Measurements from ENCODE around the gene B9D2. TPM values are rescaled to one million over a fixed set of nuclear protein-coding genes. Genes with fewer than 3 reads are reported as not detected.

Gene B9D2
- total and polyA plus RNA-seq, 2 experiments from 2014 or later, result 2.7 to 7.4 TPM

DNA sequence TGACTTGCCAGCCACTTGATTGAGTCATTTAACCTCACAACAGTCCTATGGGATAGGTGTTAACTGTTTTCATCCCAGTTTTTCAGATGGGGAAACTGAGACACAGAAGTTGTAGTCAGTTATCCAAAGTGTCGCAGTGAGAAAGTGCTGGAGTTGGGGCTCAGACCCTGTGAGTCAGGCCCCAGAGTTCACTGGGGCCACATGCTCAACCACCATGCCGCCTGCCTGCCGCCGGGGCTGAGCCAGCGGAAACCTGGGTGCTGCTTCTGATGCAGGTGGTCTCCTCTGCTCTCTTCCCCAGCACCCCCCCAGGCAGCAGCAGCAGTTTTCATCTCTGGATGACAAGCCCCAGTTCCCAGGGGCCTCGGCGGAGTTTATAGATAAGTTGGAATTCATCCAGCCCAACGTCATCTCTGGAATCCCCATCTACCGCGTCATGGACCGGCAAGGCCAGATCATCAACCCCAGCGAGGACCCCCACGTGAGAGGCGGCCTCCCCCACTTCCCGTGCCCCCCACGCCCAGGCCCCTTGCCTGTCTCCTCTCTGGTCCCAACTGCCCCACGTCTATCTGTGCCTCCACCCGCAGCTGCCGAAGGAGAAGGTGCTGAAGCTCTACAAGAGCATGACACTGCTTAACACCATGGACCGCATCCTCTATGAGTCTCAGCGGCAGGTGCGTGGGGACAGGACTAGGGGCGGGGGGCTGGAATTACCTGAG, 46.5 kb upstream of the B9D2 start:
- H4K20me1 ChIP-seq (replicated peaks; ENCODE audit: insufficient read depth), result no peaks in the 10 kb centered on the region
- H3K27me3 Mint-ChIP-seq (ENCODE audit: insufficient read depth, low read depth, poor library complexity), result peaks cover 9% of the 10 kb centered on the region
- ATAC-seq (no peak), DNase-seq (ENCODE audit: low spot score) (no peak)
- H3K36me3 ChIP-seq (ENCODE audit: insufficient read depth), result no peaks in the 10 kb centered on the region
- H3F3A ChIP-seq (replicated peaks; ENCODE audit: low read depth), result peaks cover 7% of the 10 kb centered on the region; the same call in 1 of the 2 replicates
- peak overlapping the region; percentile 39; the same call in 1 of the 2 replicates for H3K27ac Mint-ChIP-seq
- H3K27me3 ChIP-seq (ENCODE audit: insufficient read depth), result no peaks in the 10 kb centered on the region
- no peak overlapping the region for H3K4me3 ChIP-seq
- no peak overlapping the region for H3K27ac ChIP-seq (ENCODE audit: low read depth)
- no peaks in the 10 kb centered on the region for H3K9me2 ChIP-seq (ENCODE audit: insufficient read depth)
- no peak for TF ChIP-seq JUNB (IDR thresholded peaks at IDR 0.05; ENCODE audit: unreplicated experiment)
- TF ChIP-seq, protein P1, sequence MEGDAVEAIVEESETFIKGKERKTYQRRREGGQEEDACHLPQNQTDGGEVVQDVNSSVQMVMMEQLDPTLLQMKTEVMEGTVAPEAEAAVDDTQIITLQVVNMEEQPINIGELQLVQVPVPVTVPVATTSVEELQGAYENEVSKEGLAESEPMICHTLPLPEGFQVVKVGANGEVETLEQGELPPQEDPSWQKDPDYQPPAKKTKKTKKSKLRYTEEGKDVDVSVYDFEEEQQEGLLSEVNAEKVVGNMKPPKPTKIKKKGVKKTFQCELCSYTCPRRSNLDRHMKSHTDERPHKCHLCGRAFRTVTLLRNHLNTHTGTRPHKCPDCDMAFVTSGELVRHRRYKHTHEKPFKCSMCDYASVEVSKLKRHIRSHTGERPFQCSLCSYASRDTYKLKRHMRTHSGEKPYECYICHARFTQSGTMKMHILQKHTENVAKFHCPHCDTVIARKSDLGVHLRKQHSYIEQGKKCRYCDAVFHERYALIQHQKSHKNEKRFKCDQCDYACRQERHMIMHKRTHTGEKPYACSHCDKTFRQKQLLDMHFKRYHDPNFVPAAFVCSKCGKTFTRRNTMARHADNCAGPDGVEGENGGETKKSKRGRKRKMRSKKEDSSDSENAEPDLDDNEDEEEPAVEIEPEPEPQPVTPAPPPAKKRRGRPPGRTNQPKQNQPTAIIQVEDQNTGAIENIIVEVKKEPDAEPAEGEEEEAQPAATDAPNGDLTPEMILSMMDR (conservative IDR thresholded peaks at IDR 0.05; ENCODE audit: low read depth in 2 of 2), result no peak
- no peak for TF ChIP-seq ZNF114 (CRISPR knock-in tag; IDR thresholded peaks at IDR 0.05)
- TF ChIP-seq, protein P2, sequence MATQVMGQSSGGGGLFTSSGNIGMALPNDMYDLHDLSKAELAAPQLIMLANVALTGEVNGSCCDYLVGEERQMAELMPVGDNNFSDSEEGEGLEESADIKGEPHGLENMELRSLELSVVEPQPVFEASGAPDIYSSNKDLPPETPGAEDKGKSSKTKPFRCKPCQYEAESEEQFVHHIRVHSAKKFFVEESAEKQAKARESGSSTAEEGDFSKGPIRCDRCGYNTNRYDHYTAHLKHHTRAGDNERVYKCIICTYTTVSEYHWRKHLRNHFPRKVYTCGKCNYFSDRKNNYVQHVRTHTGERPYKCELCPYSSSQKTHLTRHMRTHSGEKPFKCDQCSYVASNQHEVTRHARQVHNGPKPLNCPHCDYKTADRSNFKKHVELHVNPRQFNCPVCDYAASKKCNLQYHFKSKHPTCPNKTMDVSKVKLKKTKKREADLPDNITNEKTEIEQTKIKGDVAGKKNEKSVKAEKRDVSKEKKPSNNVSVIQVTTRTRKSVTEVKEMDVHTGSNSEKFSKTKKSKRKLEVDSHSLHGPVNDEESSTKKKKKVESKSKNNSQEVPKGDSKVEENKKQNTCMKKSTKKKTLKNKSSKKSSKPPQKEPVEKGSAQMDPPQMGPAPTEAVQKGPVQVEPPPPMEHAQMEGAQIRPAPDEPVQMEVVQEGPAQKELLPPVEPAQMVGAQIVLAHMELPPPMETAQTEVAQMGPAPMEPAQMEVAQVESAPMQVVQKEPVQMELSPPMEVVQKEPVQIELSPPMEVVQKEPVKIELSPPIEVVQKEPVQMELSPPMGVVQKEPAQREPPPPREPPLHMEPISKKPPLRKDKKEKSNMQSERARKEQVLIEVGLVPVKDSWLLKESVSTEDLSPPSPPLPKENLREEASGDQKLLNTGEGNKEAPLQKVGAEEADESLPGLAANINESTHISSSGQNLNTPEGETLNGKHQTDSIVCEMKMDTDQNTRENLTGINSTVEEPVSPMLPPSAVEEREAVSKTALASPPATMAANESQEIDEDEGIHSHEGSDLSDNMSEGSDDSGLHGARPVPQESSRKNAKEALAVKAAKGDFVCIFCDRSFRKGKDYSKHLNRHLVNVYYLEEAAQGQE (IDR thresholded peaks at IDR 0.05; ENCODE audit: unreplicated experiment), result no peak
- no peak for TF ChIP-seq EZH2phosphoT487 (IDR thresholded peaks at IDR 0.05; ENCODE audit: unreplicated experiment)
- no peak for TF ChIP-seq NANOG (IDR thresholded peaks at IDR 0.05; ENCODE audit: borderline replicate concordance)
- TF ChIP-seq, protein P3, sequence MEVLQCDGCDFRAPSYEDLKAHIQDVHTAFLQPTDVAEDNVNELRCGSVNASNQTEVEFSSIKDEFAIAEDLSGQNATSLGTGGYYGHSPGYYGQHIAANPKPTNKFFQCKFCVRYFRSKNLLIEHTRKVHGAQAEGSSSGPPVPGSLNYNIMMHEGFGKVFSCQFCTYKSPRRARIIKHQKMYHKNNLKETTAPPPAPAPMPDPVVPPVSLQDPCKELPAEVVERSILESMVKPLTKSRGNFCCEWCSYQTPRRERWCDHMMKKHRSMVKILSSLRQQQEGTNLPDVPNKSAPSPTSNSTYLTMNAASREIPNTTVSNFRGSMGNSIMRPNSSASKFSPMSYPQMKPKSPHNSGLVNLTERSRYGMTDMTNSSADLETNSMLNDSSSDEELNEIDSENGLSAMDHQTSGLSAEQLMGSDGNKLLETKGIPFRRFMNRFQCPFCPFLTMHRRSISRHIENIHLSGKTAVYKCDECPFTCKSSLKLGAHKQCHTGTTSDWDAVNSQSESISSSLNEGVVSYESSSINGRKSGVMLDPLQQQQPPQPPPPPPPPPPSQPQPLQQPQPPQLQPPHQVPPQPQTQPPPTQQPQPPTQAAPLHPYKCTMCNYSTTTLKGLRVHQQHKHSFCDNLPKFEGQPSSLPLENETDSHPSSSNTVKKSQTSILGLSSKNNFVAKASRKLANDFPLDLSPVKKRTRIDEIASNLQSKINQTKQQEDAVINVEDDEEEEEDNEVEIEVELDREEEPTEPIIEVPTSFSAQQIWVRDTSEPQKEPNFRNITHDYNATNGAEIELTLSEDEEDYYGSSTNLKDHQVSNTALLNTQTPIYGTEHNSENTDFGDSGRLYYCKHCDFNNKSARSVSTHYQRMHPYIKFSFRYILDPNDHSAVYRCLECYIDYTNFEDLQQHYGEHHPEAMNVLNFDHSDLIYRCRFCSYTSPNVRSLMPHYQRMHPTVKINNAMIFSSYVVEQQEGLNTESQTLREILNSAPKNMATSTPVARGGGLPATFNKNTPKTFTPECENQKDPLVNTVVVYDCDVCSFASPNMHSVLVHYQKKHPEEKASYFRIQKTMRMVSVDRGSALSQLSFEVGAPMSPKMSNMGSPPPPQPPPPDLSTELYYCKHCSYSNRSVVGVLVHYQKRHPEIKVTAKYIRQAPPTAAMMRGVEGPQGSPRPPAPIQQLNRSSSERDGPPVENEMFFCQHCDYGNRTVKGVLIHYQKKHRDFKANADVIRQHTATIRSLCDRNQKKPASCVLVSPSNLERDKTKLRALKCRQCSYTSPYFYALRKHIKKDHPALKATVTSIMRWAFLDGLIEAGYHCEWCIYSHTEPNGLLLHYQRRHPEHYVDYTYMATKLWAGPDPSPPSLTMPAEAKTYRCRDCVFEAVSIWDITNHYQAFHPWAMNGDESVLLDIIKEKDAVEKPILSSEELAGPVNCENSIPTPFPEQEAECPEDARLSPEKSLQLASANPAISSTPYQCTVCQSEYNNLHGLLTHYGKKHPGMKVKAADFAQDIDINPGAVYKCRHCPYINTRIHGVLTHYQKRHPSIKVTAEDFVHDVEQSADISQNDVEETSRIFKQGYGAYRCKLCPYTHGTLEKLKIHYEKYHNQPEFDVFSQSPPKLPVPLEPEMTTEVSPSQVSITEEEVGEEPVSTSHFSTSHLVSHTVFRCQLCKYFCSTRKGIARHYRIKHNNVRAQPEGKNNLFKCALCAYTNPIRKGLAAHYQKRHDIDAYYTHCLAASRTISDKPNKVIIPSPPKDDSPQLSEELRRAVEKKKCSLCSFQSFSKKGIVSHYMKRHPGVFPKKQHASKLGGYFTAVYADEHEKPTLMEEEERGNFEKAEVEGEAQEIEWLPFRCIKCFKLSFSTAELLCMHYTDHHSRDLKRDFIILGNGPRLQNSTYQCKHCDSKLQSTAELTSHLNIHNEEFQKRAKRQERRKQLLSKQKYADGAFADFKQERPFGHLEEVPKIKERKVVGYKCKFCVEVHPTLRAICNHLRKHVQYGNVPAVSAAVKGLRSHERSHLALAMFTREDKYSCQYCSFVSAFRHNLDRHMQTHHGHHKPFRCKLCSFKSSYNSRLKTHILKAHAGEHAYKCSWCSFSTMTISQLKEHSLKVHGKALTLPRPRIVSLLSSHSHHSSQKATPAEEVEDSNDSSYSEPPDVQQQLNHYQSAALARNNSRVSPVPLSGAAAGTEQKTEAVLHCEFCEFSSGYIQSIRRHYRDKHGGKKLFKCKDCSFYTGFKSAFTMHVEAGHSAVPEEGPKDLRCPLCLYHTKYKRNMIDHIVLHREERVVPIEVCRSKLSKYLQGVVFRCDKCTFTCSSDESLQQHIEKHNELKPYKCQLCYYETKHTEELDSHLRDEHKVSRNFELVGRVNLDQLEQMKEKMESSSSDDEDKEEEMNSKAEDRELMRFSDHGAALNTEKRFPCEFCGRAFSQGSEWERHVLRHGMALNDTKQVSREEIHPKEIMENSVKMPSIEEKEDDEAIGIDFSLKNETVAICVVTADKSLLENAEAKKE (CRISPR knock-in tag; IDR thresholded peaks at IDR 0.05), result no peak
- TF ChIP-seq EZH2 (IDR thresholded peaks at IDR 0.05; ENCODE audit: low read depth, unreplicated experiment), result no peak
- TF ChIP-seq STAT1 (IDR thresholded peaks at IDR 0.05; ENCODE audit: unreplicated experiment), result no peak
- H3K79me2 ChIP-seq (replicated peaks; ENCODE audit: insufficient read depth), result no peaks in the 10 kb centered on the region
- H3K4me1 Mint-ChIP-seq, result peaks cover 8% of the 10 kb centered on the region
- H3K4me1 ChIP-seq (ENCODE audit: insufficient read depth), result no peaks in the 10 kb centered on the region
- no peaks in the 10 kb centered on the region for H3K9me3 Mint-ChIP-seq
- H2AFZ ChIP-seq, result no peak overlapping the region
- H3K36me3 Mint-ChIP-seq (ENCODE audit: low read depth), result peaks cover 3% of the 10 kb centered on the region; the same call in 2 of the 3 replicates
- no peak overlapping the region for H3K4me3 Mint-ChIP-seq
- no peak overlapping the region for H3K4me2 ChIP-seq
